Astrocyte (in vitro differentiated cells and primary cell): ENCODE results near the gene METTL22. TPM values are rescaled to one million over a fixed set of nuclear protein-coding genes. Genes with fewer than 3 reads are reported as not detected.

Experiments
- DNase-seq: peaks from one replicate; pipeline ENCODE4 v3.0.0-alpha.2; 2010; ENCODE audit warnings: low read depth
- FAIRE-seq: peaks from 2 replicates; lab custom pipeline; 2011; peaks lifted over from hg19 to GRCh38; lab: Jason Lieb, UNC
- H2AFZ ChIP-seq: 2 replicates; pipeline ENCODE4 v1.6.0; 2012; ENCODE audit warnings: low read depth, low read length, inconsistent platforms
- H3K27ac ChIP-seq: 2 replicates; pipeline ENCODE4 v1.5.1; 2011; ENCODE audit warnings: low read depth, low read length, inconsistent platforms
- H3K27me3 ChIP-seq: 2 replicates; pipeline ENCODE4 v1.6.0; 2011; ENCODE audit warnings: low read length, inconsistent platforms; ENCODE audit not compliant: insufficient read depth
- H3K36me3 ChIP-seq: 2 replicates; pipeline ENCODE4 v1.5.1; 2011; ENCODE audit warnings: low read length, inconsistent platforms; ENCODE audit not compliant: insufficient read depth
- H3K4me1 ChIP-seq: 2 replicates; pipeline ENCODE4 v1.5.1; 2011; ENCODE audit warnings: low read length, inconsistent platforms; ENCODE audit not compliant: insufficient read depth
- H3K4me2 ChIP-seq: 2 replicates; pipeline ENCODE4 v1.6.0; 2012; ENCODE audit warnings: low read length, inconsistent platforms
- H3K4me3 ChIP-seq: 2 replicates; pipeline ENCODE4 v1.5.1; 2011; ENCODE audit warnings: low read depth, mild to moderate bottlenecking, low read length, inconsistent platforms; ENCODE audit not compliant: insufficient read depth
- H3K79me2 ChIP-seq: 2 replicates; pipeline ENCODE4 v1.6.0; 2012; ENCODE audit warnings: mild to moderate bottlenecking, low read length, inconsistent platforms; ENCODE audit not compliant: insufficient read depth
- H3K9ac ChIP-seq: 2 replicates; pipeline ENCODE4 v1.6.0; 2012; ENCODE audit warnings: mild to moderate bottlenecking, low read length, inconsistent platforms
- H3K9me3 ChIP-seq: 2 replicates; pipeline ENCODE4 v1.5.1; 2012; ENCODE audit warnings: low read depth, mild to moderate bottlenecking, low read length, inconsistent platforms; ENCODE audit not compliant: insufficient read depth
- H4K20me1 ChIP-seq: 2 replicates; pipeline ENCODE4 v1.6.0; 2012; ENCODE audit warnings: low read length, inconsistent platforms; ENCODE audit not compliant: insufficient read depth
- H3K27ac Mint-ChIP-seq: one replicate; pipeline ENCODE4 v1.8.0; 2021; ENCODE audit warnings: mild to moderate bottlenecking, mixed read lengths; ENCODE audit not compliant: unreplicated experiment
- H3K27me3 Mint-ChIP-seq: one replicate; pipeline ENCODE4 v1.8.0; 2021; ENCODE audit warnings: low read depth, mixed read lengths; ENCODE audit not compliant: unreplicated experiment
- H3K36me3 Mint-ChIP-seq: one replicate; pipeline ENCODE4 v1.8.0; 2021; ENCODE audit warnings: low read depth, mixed read lengths; ENCODE audit not compliant: unreplicated experiment
- H3K4me1 Mint-ChIP-seq: one replicate; pipeline ENCODE4 v1.8.0; 2021; ENCODE audit warnings: low read depth, mixed read lengths; ENCODE audit not compliant: unreplicated experiment
- H3K4me3 Mint-ChIP-seq: one replicate; pipeline ENCODE4 v1.8.0; 2021; ENCODE audit warnings: mild to moderate bottlenecking, moderate library complexity, mixed read lengths; ENCODE audit not compliant: unreplicated experiment
- H3K9me3 Mint-ChIP-seq: one replicate; pipeline ENCODE4 v1.8.0; 2021; ENCODE audit warnings: mild to moderate bottlenecking, mixed read lengths; ENCODE audit not compliant: unreplicated experiment
- CTCF ChIP-seq: IDR thresholded peaks from 2 replicates; pipeline ENCODE4 v1.5.1; 2011; ENCODE audit warnings: low read depth, mild to moderate bottlenecking, inconsistent platforms, low read length, moderate library complexity; ENCODE audit not compliant: insufficient read depth
- EZH2 ChIP-seq: IDR thresholded peaks from 2 replicates; pipeline ENCODE4 v1.6.1; 2012; ENCODE audit warnings: mild to moderate bottlenecking, low read length, inconsistent platforms; ENCODE audit not compliant: insufficient read depth
- total RNA-seq: library from RNA; stranded (reverse); gene quantifications from 2 replicates; pipeline ENCODE4 v1.2.1, GENCODE V29; 2021

Gene METTL22
- total RNA-seq, 1 donor from 2014 or later = 37.7 TPM

GRCh38 chr16:8667492-8667891, 46.0 kb downstream of the METTL22 start:
- no peaks in the 10 kb centered on the region for H3K4me1 Mint-ChIP-seq
- H3K79me2 ChIP-seq = no peaks in the 10 kb centered on the region
- H3K36me3 Mint-ChIP-seq = peaks cover 3% of the 10 kb centered on the region
- H3K9me3 Mint-ChIP-seq = no peaks in the 10 kb centered on the region
- no peak overlapping the region for H3K4me3 ChIP-seq
- no peaks in the 10 kb centered on the region for H4K20me1 ChIP-seq
- no peaks in the 10 kb centered on the region for H3K9me3 ChIP-seq
- peaks cover 2% of the 10 kb centered on the region for H3K27me3 ChIP-seq
- H2AFZ ChIP-seq = no peak overlapping the region
- TF ChIP-seq EZH2 = no peak
- TF ChIP-seq CTCF = no peak
- FAIRE-seq = no peak
- peaks cover 17% of the 10 kb centered on the region for H3K27me3 Mint-ChIP-seq
- H3K4me1 ChIP-seq = no peaks in the 10 kb centered on the region
- DNase-seq = no peak
- peak overlapping the region; percentile 50 for H3K4me3 Mint-ChIP-seq
- H3K27ac Mint-ChIP-seq = no peak overlapping the region
- no peaks in the 10 kb centered on the region for H3K36me3 ChIP-seq
- H3K4me2 ChIP-seq = no peak overlapping the region
- H3K27ac ChIP-seq = no peak overlapping the region
- no peak overlapping the region for H3K9ac ChIP-seq

- no peaks in the 10 kb centered on the region for H3K9me3 Mint-ChIP-seq
- H3K27ac Mint-ChIP-seq = no peak overlapping the region
- Histone ChIP-seq H3K4me1 (no peaks in the 10 kb centered on the region), H3K79me2 (no peaks in the 10 kb centered on the region), H3K27me3 (peaks cover 2% of the 10 kb centered on the region), H4K20me1 (no peaks in the 10 kb centered on the region), H3K9me3 (no peaks in the 10 kb centered on the region), H2AFZ (no peak overlapping the region), H3K4me2 (no peak overlapping the region), H3K36me3 (no peaks in the 10 kb centered on the region), H3K27ac (no peak overlapping the region), H3K4me3 (no peak overlapping the region), H3K9ac (no peak overlapping the region)
- H3K36me3 Mint-ChIP-seq = peaks cover 3% of the 10 kb centered on the region
- H3K4me1 Mint-ChIP-seq = no peaks in the 10 kb centered on the region
- FAIRE-seq (no peak), DNase-seq (no peak)
- no peak overlapping the region for H3K4me3 Mint-ChIP-seq
- TF ChIP-seq CTCF (no peak), EZH2 (no peak)
- peaks cover 17% of the 10 kb centered on the region for H3K27me3 Mint-ChIP-seq
Measured at GRCh38 chr16:8668113-8668512, 46.6 kb downstream of the METTL22 start.

- TF ChIP-seq CTCF = no peak
- no peak for TF ChIP-seq EZH2
- Histone ChIP-seq H3K4me1 (peaks cover 4% of the 10 kb centered on the region), H3K27me3 (peaks cover 2% of the 10 kb centered on the region), H3K4me3 (no peak overlapping the region), H3K79me2 (no peaks in the 10 kb centered on the region), H3K4me2 (no peak overlapping the region), H2AFZ (no peak overlapping the region), H3K36me3 (no peaks in the 10 kb centered on the region), H3K27ac (no peak overlapping the region), H3K9ac (no peak overlapping the region), H4K20me1 (no peaks in the 10 kb centered on the region), H3K9me3 (no peaks in the 10 kb centered on the region)
- no peaks in the 10 kb centered on the region for H3K9me3 Mint-ChIP-seq
- FAIRE-seq (no peak), DNase-seq (no peak)
- peaks cover 3% of the 10 kb centered on the region for H3K36me3 Mint-ChIP-seq
- no peak overlapping the region for H3K27ac Mint-ChIP-seq
- no peaks in the 10 kb centered on the region for H3K4me1 Mint-ChIP-seq
- no peak overlapping the region for H3K4me3 Mint-ChIP-seq
- peaks cover 19% of the 10 kb centered on the region for H3K27me3 Mint-ChIP-seq
Measured at GRCh38 chr16:8669481-8669880, 48.0 kb downstream of the METTL22 start.
